G401 (cell line): Measurements from ENCODE around the gene IRX6. TPM values are rescaled to one million over a fixed set of nuclear protein-coding genes. Genes with fewer than 3 reads are reported as not detected.

Source experiments
- DNase-seq: peaks from one replicate; pipeline ENCODE4 v3.0.0-alpha.2; 2015; ENCODE audit warnings: low spot score
- in situ Hi-C: cut with HindIII; loops from 2 replicates; pipeline ENCODE4 v1.10.0; 2016; ENCODE audit warnings: low sequenced_read_pairs, mixed read lengths
- total RNA-seq: library from RNA; depleted of rRNA; stranded (reverse); fragments of >200 nt; shearing (Covaris generic); gene quantifications from 2 replicates; pipeline ENCODE4 v1.2.3, GENCODE V29; 2014; rRNA removed

The IRX6 gene
- total RNA-seq = not detected in 2 replicates

- DNase-seq = no peak
- in situ Hi-C loops = no loop called here
These were observed at the start of gene IRX6 for GRCh38 chr16:55323637-55324271. IRX6 (plus strand) TSS chr16:55324203; CDS start chr16:55325092, 889 bp downstream.

DNA sequence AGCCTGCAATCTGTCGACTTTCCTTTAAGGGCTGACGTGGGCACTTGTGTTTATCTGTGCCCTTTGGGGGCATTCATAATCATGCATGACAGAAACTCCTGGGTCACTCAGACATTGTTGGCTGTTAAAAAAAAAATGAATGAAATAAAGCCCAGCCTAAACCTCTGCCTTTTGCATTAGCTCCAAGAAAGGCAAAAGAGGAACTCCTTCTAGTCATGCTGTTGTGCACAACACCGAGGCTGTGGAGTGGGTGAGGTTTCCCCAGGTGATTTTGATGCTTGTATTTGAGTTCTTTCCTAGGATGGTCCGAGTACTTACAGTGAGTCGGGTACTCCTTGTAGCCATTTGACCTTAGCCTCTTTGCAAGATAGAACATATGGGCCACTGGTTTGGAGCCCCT, 49.6 kb upstream of the IRX6 start:
- DNase-seq = no peak
- in situ Hi-C loops = no loop called here

DNA sequence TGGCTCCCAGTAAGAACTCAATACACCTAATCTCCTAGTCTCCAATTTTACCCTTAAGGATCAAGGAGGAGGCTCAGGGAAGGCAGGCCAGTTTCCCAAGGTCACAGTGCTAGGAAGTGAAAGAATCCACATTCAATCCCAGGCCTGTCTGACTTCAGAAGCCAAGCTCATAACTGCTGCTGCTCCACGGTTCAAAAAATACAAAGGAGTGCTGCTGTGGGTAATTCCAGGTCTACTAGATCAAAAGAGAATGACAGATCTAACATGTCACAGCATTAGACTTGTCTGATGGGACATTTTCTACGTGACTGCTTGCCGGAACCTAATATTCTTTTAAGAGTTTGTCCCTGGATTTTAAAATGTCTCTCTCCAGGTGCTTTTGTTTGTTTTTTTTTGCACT, 48.8 kb upstream of the IRX6 start:
- no peak for DNase-seq
- in situ Hi-C loops = no loop called here

- in situ Hi-C loops = no loop called here
- DNase-seq = no peak
These were observed 48.1 kb upstream of the IRX6 start for GRCh38 chr16:55275869-55276268.

DNA sequence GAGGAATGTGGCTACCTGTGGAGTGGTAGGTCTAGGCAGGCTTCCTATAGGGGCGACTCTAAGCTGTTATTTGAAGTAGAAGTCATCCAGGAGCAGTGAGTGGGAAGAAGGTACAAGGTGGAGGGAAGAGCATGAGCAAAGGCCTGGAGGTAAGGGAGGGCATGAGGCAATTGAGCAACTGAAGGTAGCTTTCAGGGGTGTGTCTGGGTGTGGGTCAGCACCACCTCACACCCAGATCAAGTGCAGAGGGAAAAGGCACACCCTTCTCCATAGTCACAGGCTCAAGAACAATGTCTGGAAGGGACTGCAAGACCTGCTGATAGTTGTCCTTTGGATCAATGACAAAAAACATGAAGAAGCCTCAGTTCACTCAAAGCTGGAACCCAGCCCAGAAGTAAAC, 46.5 kb upstream of the IRX6 start:
- in situ Hi-C loops = no loop called here
- no peak for DNase-seq

DNA sequence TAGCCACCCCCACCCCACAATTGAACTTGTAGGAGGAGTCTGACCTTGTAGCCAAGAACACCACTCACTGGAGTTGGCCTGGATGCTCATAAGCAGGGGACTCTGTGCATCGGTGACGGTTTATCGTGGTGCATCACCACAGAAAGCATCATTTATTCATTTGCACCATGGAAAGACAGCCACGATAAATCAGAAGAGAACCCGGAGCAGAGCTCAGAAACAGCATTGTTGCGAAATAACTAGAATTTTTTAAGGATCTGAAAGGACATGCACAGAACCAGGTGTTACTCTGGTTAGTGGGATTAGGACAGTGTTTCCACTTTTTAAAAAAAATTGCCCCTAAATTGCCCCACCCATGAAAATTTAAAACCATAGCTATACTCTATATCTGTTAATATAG, 44.4 kb upstream of the IRX6 start:
- no peak for DNase-seq
- in situ Hi-C loops = no loop called here

DNA sequence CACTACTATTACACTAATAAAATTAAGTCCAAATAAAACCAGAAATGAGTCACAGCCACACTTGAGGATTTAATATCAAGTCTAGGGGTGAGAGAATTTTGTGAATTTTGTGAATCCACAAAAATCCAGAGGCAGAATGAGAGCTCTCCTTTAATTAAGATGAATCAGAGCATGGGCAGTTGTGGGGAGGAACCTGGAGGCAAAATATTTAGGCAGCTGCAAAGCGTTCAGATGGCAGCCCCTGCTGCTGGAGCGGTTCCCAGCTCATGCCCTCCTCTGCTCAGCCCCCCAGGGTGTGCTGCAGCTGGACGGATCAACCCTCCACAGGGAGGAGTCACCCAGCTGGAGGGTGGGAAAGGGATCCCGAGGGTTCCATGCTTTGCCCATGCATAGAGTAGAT, 43.4 kb upstream of the IRX6 start:
- in situ Hi-C loops = no loop called here
- DNase-seq = no peak

DNA sequence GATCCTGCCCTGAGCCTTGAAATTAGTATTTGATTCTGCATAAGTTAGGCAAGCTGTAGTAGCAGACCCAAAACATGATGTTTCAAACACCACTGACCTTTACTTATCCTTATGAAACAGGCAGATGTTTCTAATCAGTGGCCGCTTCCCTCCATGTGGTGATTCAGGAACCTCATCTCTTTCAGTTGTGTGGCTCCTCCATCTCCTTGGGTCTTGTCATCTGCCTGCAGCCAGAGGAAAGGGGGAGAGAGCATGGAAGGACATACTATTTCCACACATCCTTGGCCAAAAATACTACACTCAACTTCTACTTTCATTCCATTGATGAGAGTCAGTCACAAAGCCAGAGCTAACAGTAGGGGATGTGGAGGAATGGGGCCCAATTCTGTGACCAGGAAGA, 41.6 kb upstream of the IRX6 start:
- in situ Hi-C loops = no loop called here
- DNase-seq = no peak

GRCh38 chr16:55283812-55284717, 39.9 kb upstream of the IRX6 start:
- DNase-seq = no peak
- in situ Hi-C loops = no loop called here

DNA sequence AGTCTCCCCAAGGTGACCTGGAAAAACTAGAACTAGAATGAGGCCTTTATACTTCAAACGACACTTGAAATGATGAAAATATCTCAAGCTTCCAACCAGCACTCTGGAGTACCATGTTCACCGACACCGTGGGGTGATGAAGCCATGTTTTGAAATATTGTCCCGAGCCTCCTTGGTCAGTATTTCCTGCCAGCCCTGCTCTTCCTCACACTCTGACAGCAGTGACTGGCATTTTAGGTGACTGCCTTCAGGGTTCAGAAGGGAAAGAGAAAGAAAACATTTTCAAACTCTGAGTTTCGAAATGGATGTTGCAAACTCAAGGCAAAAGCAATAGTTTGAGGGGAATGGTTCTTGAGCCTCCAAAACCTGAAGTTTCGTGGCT, 39.3 kb upstream of the IRX6 start:
- in situ Hi-C loops = no loop called here
- no peak for DNase-seq

DNA sequence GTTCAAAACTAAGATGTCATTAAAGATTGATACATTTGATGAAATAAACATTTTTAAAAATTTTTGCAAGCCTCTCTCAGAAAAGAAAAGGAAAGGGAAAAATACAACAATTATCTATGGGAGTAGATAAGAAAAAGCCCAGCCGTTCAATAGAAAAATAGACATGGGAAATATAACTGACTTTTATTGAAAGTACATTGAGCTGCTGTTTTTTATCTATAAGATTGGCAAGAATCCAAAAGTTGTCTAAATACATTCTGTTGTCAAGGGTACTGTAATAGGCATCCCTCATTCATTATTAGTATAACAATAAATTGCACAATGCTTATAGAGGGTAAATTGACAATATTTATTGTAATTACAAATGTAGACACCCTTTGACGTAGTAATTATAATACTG, 38.4 kb upstream of the IRX6 start:
- in situ Hi-C loops = no loop called here
- DNase-seq = no peak

DNA sequence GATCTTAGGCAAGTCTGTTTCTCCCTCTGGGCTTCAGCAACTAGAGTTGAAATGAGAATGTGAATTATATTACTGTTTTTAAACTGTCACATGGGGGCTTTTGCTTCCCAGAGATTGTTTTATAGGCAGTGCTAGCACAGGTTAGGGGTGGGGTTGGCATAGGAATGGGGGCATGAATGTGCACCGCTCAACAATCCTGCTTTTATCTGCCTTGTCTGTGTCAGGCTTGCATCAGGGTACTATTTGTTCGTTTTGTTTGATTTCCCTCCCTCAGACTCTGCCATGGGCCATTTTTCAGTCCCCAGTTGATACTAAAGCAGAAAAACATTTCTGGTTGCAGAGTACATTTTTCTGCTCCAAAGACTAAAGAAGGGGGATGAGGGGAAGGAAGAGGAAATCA, 34.6 kb upstream of the IRX6 start:
- DNase-seq = no peak
- in situ Hi-C loops = no loop called here

- DNase-seq = no peak
- in situ Hi-C loops = no loop called here
These were observed 32.2 kb upstream of the IRX6 start for GRCh38 chr16:55291847-55292246.

- in situ Hi-C loops = no loop called here
- no peak for DNase-seq
These were observed 31.5 kb upstream of the IRX6 start for GRCh38 chr16:55292491-55292890.

GRCh38 chr16:55294129-55294528, 29.9 kb upstream of the IRX6 start:
- in situ Hi-C loops = no loop called here
- DNase-seq = no peak

DNA sequence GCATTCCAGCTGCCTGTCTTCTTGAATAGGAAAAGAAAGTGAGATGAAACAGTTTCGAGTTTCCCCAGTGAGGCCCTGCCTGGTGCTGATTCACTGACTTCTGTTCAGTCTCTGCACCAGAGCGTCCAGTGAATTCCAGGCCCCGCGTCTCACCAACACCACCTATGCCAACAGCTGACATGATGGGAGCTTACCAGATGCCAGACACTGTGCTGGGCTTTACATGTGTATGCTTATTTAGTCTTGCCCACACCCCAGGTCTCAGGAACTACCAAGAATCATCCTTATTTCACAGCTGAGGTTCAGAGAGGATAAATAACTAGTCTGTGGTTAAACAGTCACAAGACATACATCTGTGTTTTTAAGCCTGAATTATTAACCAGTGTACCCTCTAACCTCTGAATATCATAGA, 29.1 kb upstream of the IRX6 start:
- in situ Hi-C loops = no loop called here

GRCh38 chr16:55297062-55297909, 26.7 kb upstream of the IRX6 start:
- DNase-seq = no peak
- in situ Hi-C loops = no loop called here

More for the DNA sequence above, 29.1 kb upstream of the IRX6 start:
- no peak for DNase-seq

GRCh38 chr16:55297910-55298479, 26.0 kb upstream of the IRX6 start:
- in situ Hi-C loops = no loop called here
- DNase-seq = no peak

DNA sequence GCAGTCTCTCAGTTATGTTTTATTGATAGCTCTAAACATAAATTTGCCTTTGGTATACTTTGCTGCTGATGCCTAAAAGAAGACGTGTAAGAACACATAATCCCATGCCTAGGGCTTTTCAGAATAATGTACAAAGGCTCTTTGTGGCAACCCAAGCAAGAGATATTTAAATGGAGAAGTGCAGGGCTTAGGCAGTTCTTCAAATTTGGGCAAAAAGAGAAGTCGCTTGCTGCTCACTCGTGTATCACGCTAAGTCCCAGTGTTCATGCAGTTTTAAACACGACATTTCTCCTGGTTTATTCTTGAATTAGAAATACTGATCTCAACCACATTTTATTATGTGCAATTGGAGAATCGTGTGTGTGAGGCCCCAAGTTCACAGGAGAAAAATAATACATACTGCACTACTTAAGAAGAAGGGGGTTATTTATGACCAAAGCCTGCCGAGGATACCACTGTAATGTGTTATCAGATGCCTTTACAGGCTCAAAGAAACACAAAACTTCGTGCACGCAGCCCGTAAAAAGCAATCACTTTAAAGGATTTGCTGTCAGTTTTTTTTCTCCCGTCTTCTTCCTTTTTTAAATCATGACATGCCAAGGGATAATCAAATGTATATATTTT, 22.5 kb upstream of the IRX6 start:
- DNase-seq = no peak
- in situ Hi-C loops = no loop called here
